ENCODE results near the gene RAB25. TPM values are rescaled to one million over a fixed set of nuclear protein-coding genes. Genes with fewer than 3 reads are reported as not detected.
"Not testable (repeated sequence)": the region's sequence is repeated elsewhere in the genome, so short reads cannot be mapped to it uniquely, and the experiment has no call there.

RAB25 gene
- total RNA-seq, 2 experiments from 2014 or later = not detected

GRCh38 chr1:156067262-156067661, 6.3 kb downstream of the RAB25 start:
- H3K79me2 ChIP-seq (ENCODE audit: insufficient read depth, low read depth, low read length) = no peaks in the 10 kb centered on the region
- no peak overlapping the region for H3K27ac ChIP-seq (ENCODE audit: low read depth, low read length, poor library complexity, severe bottlenecking)
- TF ChIP-seq EZH2phosphoT487 (IDR thresholded peaks at IDR 0.05; ENCODE audit: borderline replicate concordance, low read depth, low read length) (no peak), CTCF (conservative IDR thresholded peaks at IDR 0.05; ENCODE audit: low read length) (no peak)
- H3K36me3 ChIP-seq (ENCODE audit: insufficient read depth, low read length) = no peaks in the 10 kb centered on the region
- ChIA-PET POLR2A (no interaction called here), CTCF (ENCODE audit: unreplicated experiment) (no interaction called here)
- no peak overlapping the region for H3K4me3 ChIP-seq (ENCODE audit: low read depth, low read length, poor library complexity, severe bottlenecking)
- BruUV-seq (replicated peaks) = no TSS peak
- DNase-seq (ENCODE audit: low spot score) = no peak
- H4K20me1 ChIP-seq (ENCODE audit: insufficient read depth, low read length) = no peaks in the 10 kb centered on the region
- H3K9me2 ChIP-seq (ENCODE audit: insufficient read depth, low read length) = no peaks in the 10 kb centered on the region
- H3K4me2 ChIP-seq (ENCODE audit: low read length) = no peak overlapping the region
- no peak overlapping the region for H2AFZ ChIP-seq (ENCODE audit: low read length)
- H3K4me1 ChIP-seq (ENCODE audit: insufficient read depth, low read length, poor library complexity, severe bottlenecking) = no peaks in the 10 kb centered on the region
- H3K9me3 ChIP-seq (ENCODE audit: low read length) = no peaks in the 10 kb centered on the region
- intact Hi-C loops (cut with micrococcal nuclease; ENCODE audit: unreplicated experiment) = no loop called here

- Histone ChIP-seq H3K9me3 (ENCODE audit: low read length) (no peaks in the 10 kb centered on the region), H4K20me1 (ENCODE audit: insufficient read depth, low read length) (no peaks in the 10 kb centered on the region), H3K4me2 (ENCODE audit: low read length) (no peak overlapping the region), H3K4me3 (ENCODE audit: low read depth, low read length, poor library complexity, severe bottlenecking) (no peak overlapping the region), H3K79me2 (ENCODE audit: insufficient read depth, low read depth, low read length) (no peaks in the 10 kb centered on the region), H3K27ac (ENCODE audit: low read depth, low read length, poor library complexity, severe bottlenecking) (no peak overlapping the region), H3K36me3 (ENCODE audit: insufficient read depth, low read length) (no peaks in the 10 kb centered on the region), H3K9me2 (ENCODE audit: insufficient read depth, low read length) (no peaks in the 10 kb centered on the region), H3K4me1 (ENCODE audit: insufficient read depth, low read length, poor library complexity, severe bottlenecking) (peaks cover 4% of the 10 kb centered on the region), H2AFZ (ENCODE audit: low read length) (no peak overlapping the region)
- ChIA-PET CTCF (ENCODE audit: unreplicated experiment) (no interaction called here), POLR2A (no interaction called here)
- TF ChIP-seq CTCF (conservative IDR thresholded peaks at IDR 0.05; ENCODE audit: low read length) (no peak), EZH2phosphoT487 (IDR thresholded peaks at IDR 0.05; ENCODE audit: borderline replicate concordance, low read depth, low read length) (no peak)
- no peak for DNase-seq (ENCODE audit: low spot score)
- intact Hi-C loops (cut with micrococcal nuclease; ENCODE audit: unreplicated experiment) = no loop called here
- BruUV-seq (replicated peaks) = no TSS peak
These were observed 8.8 kb downstream of the RAB25 start for GRCh38 chr1:156069490-156070455.

GRCh38 chr1:156070548-156070947, 9.6 kb downstream of the RAB25 start:
- no peak for TF ChIP-seq EZH2phosphoT487 (IDR thresholded peaks at IDR 0.05; ENCODE audit: borderline replicate concordance, low read depth, low read length)
- Histone ChIP-seq H3K9me2 (ENCODE audit: insufficient read depth, low read length) (no peaks in the 10 kb centered on the region), H2AFZ (ENCODE audit: low read length) (no peak overlapping the region), H3K4me3 (ENCODE audit: low read depth, low read length, poor library complexity, severe bottlenecking) (no peak overlapping the region), H3K4me2 (ENCODE audit: low read length) (no peak overlapping the region), H3K27ac (ENCODE audit: low read depth, low read length, poor library complexity, severe bottlenecking) (no peak overlapping the region), H3K4me1 (ENCODE audit: insufficient read depth, low read length, poor library complexity, severe bottlenecking) (peaks cover 12% of the 10 kb centered on the region), H4K20me1 (ENCODE audit: insufficient read depth, low read length) (no peaks in the 10 kb centered on the region), H3K9me3 (ENCODE audit: low read length) (no peaks in the 10 kb centered on the region), H3K79me2 (ENCODE audit: insufficient read depth, low read depth, low read length) (0 out of 2 replicates have a peak, but pooled peaks cover 3% of the 10 kb centered on the region), H3K36me3 (ENCODE audit: insufficient read depth, low read length) (no peaks in the 10 kb centered on the region)
- intact Hi-C loops (cut with micrococcal nuclease; ENCODE audit: unreplicated experiment) = no loop called here
- no TSS peak for BruUV-seq (replicated peaks)
- ChIA-PET CTCF (ENCODE audit: unreplicated experiment) (no interaction called here), POLR2A (no interaction called here)
- no peak for DNase-seq (ENCODE audit: low spot score)

DNA sequence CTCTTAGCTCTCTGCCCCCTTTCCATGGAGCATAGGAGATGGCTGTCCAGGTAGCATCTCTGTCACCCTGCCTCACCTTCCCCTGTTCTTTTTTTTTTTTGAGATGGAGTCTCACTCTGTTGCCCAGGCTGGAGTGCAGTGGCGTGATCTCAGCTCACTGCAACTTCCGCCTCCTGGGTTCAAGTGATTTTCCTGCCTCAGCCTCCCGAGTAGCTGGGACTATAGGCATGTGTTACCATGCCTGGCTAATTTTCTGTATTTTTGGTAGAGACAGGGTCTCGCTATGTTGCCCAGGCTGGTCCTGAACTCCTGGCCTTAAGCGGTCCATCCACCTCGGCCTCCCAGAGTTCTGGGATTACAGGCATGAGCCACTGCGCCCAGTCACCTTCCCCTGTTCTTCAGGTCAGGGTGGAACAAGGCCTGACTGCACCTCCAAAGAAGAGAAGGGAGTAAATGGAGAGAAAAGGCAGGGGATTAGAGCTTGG, 10.4 kb downstream of the RAB25 start:
- H3K4me2 ChIP-seq (ENCODE audit: low read length); H3K79me2 ChIP-seq (ENCODE audit: insufficient read depth, low read depth, low read length); H4K20me1 ChIP-seq (ENCODE audit: insufficient read depth, low read length); intact Hi-C loops (cut with micrococcal nuclease; ENCODE audit: unreplicated experiment); H3K9me3 ChIP-seq (ENCODE audit: low read length); H2AFZ ChIP-seq (ENCODE audit: low read length); POLR2A ChIA-PET; H3K27ac ChIP-seq (ENCODE audit: low read depth, low read length, poor library complexity, severe bottlenecking); BruUV-seq (replicated peaks); H3K36me3 ChIP-seq (ENCODE audit: insufficient read depth, low read length); H3K4me3 ChIP-seq (ENCODE audit: low read depth, low read length, poor library complexity, severe bottlenecking); H3K9me2 ChIP-seq (ENCODE audit: insufficient read depth, low read length); DNase-seq (ENCODE audit: low spot score): not testable (repeated sequence)
- H3K4me1 ChIP-seq (ENCODE audit: insufficient read depth, low read length, poor library complexity, severe bottlenecking) = peaks cover 20% of the 10 kb centered on the region
- CTCF ChIA-PET (ENCODE audit: unreplicated experiment) = interaction anchor here (0.6 kb wide), 1 partner anchor 18 kb away, joined by 3 read pairs; no protein-coding TSS in a partner anchor
